GM19324 (cell line): Measurements from ENCODE around the gene TNFRSF19.

ENCODE experiments used
- ATAC-seq: cut with Tn5 transposase; IDR thresholded peaks from one replicate; pipeline ENCODE4 v1.9.1; 2021; ENCODE audit warnings: mild to moderate bottlenecking, moderate library complexity; ENCODE audit not compliant: unreplicated experiment, low FRiP score

The TNFRSF19 gene

GRCh38 chr13:23707674-23708073 is 137.5 kb downstream of the TNFRSF19 start:
- ATAC-seq: no peak

GRCh38 chr13:23709536-23709935 is 139.3 kb downstream of the TNFRSF19 start:
- no peak for ATAC-seq

- no peak for ATAC-seq
Observed at GRCh38 chr13:23710366-23710765, 140.2 kb downstream of the TNFRSF19 start.

GRCh38 chr13:23711355-23711754 is 141.1 kb downstream of the TNFRSF19 start:
- no peak for ATAC-seq

- ATAC-seq: no peak
Observed at GRCh38 chr13:23714672-23715071, 144.5 kb downstream of the TNFRSF19 start.

- no peak for ATAC-seq
Observed at GRCh38 chr13:23715092-23715761, 145.0 kb downstream of the TNFRSF19 start.

DNA sequence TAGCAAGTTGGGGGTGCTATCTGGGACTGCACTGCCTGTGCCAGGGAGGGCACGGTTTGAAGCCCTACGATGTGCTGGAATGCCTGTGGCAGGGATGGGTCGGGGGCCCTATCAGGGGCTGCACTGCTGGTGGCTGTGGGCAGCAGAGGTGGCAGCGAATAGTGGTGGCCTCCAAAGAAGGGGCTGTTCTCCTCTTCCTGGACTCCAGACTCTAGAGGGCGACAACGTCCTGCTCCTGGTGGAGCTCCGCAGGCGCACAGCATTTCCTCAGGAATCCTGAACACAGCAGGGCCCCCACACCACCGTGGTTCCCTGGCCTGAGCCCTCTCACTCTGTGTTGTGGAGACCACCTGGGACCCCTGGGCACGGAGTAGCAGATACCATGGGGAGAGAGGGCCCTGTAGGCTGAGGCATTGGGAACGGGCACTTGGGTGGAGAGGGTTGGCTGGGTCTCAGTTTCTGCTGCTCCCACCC is 145.6 kb downstream of the TNFRSF19 start:
- ATAC-seq: no peak

- ATAC-seq: no peak
Observed at GRCh38 chr13:23716401-23716800, 146.2 kb downstream of the TNFRSF19 start.

GRCh38 chr13:23718996-23719395 is 148.8 kb downstream of the TNFRSF19 start:
- ATAC-seq: no peak

- no peak for ATAC-seq
Observed at GRCh38 chr13:23722726-23723453, 152.7 kb downstream of the TNFRSF19 start.

DNA sequence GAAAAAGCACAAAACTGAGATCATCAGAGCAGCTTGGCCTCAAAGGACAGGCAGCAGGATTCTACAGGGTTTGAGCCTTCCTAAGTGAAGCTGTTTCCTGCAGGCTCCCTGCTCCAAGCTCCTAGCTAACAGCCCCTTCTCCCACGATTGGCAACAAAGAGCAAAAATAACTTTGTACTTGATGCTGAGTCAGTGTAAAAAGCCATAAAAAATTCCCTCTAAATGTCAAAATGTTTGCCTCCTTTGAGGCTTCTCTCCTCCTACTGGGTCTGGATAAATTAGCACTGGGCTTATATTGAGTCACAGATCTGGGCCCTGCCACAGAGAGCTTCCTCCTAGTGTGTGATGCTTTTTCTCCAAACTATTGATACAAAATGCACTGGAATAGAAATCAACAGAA is 153.3 kb downstream of the TNFRSF19 start:
- no peak for ATAC-seq

DNA sequence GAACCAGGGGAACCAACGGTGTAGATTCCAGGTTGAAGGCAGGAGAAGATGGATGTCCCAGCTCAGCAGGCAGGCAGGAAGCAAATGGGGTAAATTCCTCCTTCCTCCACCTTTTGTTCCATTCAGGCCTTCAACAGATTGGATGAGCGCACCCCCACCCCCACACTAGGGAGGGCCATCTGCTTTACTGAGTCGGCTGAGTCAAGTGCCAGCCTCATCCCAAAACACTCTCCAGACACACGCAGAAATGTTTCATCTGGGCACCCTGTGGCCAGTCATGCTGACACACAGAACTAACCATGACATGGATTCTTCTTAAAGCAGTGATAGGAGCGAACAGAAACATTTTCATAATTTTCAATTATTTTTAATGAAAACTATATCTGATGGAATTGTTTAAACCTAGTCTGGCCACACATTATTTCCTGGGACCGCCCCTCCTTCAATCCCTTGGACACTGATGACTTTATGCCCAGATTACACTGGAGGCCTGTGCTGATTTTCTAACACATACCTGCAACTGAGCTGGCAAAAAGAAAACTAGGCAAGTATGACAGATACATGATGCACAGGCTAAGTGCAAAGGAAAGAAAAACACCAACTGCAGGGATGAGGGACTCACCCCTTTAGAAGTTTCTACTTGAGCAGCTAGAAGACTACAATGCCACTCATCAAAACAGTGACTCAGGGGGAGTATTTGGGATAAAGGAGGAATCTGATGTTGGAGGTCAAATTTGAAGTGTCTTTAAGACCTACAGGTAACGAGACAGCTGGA is 154.2 kb downstream of the TNFRSF19 start:
- ATAC-seq: no peak
